ENCODE measurements around the gene CLN6.
"Not testable (repeated sequence)": the region's sequence is repeated elsewhere in the genome, so short reads cannot be mapped to it uniquely, and the experiment has no call there.

The CLN6 gene

DNA sequence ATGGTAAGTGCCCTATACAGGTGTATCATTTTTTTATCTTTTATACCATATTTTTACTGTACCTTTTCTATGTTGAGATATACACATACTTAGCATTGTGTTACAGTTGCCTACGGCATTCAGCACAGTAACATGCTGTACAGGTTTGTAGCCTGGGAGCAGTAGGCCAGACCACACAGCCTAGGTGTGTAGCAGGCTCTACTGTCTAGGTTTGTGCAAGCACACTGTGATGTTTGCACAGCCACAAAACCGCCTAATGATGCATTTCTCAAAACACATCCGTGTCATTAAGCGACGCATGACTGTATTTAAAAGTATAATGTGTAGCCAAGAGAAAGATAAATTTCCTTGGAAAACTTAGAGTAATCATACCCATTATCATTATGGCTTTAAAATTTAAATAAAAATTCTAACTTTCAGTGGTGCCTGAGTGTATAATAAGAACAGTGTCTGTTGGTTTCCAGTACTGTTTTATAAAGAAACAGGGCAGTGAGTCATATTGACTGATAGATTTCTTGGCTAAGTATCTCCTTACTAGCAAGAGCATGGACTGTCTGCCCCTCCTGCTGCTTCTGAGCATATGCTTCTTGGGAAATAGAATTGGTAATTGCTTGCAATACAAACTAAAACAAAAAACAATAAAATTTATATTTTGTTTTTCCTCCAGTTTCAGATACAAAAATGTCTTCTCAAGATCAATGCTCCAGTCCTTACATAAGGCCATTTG, 42.7 kb downstream of the CLN6 start:
- peak; percentile 68 for DNase-seq

DNA sequence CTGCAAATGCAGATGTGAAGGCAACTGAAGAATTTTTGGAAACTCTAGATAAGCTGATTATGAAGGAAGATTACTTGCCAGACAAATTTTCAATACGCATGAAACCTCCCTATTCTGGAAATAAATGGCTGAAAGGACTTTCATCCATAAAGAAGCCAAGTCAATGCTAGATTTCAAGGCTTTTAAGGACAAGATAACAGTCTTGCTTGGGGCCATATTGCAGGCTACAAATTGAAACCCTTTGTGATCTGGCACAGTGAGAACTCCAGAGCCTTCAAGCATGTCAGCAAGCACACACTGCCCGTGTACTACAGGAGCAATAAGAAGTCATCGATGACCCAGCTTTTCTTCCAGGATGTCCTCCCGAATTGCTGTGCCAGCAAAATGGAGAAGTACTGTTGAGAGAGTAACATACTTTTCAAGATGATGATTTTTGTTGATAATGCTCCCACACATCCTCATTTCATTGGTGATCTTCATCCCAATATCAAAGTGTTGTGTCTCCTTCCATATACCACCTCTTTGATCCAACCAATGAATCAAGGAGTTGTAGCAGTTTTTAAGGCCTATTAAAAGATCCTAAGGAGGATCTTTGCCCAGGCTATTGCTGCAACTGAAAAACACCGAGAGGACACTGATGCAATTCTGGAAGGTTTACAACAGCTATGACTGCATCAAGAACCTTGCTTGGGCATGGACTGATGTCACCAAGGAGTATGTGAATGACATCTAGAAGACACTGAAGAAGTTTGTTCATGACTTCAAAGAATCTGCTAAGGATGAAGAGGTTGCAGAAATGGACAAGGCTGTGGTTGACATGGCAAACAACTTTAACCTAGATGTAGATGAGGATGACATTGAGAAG, 44.7 kb downstream of the CLN6 start:
- DNase-seq = no peak

GRCh38 chr15:68183616-68184315, 45.8 kb downstream of the CLN6 start:
- peak; percentile 70 for DNase-seq

DNA sequence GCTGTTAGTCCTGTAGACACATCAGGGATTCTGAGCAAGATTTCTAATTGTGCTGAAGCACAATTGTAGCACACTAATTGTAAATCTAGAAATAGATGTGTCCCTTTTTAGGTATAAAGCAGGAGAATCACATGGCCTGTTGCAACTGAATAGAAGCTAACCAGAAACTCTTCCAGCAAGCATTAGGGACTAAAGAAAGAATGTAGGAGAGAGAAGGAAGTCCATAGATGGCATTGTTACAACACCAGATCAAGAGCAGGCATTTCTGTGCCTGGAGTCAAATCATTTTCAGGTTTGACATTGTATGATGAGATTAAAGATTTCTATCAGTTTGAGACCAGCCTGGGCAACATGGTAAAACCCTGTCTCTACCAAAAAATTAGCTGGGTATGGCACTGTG, 51.8 kb downstream of the CLN6 start:
- no peak for DNase-seq

GRCh38 chr15:68176601-68177000, 52.9 kb downstream of the CLN6 start:
- DNase-seq = peak; percentile 26

GRCh38 chr15:68175526-68175925, 54.0 kb downstream of the CLN6 start:
- DNase-seq = no peak

GRCh38 chr15:68173119-68173518, 56.4 kb downstream of the CLN6 start:
- DNase-seq = no peak

GRCh38 chr15:68172037-68172436, 57.5 kb downstream of the CLN6 start:
- not testable (repeated sequence) for DNase-seq

DNA sequence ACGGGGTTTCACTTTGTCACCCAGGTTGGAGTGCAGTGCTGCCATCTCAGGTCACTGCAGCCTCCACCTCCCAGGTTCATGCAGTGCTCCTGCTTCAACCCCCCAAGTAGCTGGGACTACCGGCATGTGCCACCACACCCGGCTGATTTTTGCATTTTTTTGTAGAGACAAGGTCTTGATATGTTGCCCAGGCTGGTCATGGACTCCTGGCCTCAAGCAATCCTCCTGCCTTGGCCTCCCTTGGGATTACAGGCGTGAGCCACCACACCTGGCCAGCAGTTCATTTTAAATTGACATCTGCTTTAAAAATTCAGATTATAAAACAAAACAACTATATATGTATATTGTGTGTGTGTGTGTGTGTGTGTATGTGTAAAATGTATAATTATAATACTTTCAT, 62.7 kb downstream of the CLN6 start:
- DNase-seq = no peak

DNA sequence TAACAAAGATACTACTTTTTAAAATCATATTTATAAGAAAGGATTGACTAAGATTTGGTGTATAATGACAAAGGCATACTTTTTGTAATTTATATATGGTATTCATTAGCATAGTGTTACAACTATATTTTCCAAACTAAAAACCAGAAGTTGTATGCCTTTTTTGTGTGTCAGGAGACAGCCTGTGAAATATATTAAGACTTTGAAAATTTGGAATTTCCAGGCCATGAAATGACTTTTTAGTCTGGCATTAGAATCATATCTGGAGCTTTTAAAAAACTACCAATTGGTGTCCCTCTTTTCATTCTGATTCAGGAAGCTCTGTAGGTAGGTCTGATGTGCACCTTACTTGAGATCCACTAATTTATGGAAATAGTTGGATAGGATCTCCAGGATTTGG, 66.3 kb downstream of the CLN6 start:
- DNase-seq = no peak

- DNase-seq = peak; percentile 21
Observed at GRCh38 chr15:68158046-68158628, 71.4 kb downstream of the CLN6 start.

DNA sequence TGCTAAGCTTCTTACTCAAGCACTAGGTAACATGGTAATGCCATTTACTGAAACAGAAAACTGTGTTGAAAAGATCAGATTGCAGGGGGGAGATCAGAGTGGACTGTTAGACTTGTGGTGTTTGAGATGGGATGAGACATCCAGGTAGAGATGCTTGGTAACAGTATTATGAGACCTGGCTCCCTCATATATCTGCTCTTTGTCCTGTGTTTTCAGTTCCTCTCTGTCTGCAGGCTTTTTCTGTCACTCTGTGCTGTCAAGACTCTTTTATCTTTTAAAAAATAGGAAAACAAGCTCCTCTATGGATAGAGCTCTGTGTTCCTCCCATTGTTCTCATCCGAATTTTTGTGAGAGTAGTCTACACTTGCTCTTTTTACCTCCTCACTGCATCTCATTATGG, 72.5 kb downstream of the CLN6 start:
- no peak for DNase-seq
